Left lobe of liver (tissue), 2 donors: ENCODE results near the gene MYBBP1A. TPM values are rescaled to one million over a fixed set of nuclear protein-coding genes. Genes with fewer than 3 reads are reported as not detected.
A peak's percentile ranks its signal among the peaks of the same experiment; 100 is the strongest.

ENCODE experiments used
- ATAC-seq: fragments of 200-7000 bp; cut with Tn5 transposase; one replicate; pipeline ENCODE4 v1.9.1; 2020; ENCODE audit warnings: mild to moderate bottlenecking, moderate library complexity
- DNase-seq: peaks from one replicate; pipeline ENCODE4 v3.0.0-alpha.2; 2020; ENCODE audit warnings: low spot score
- total RNA-seq: library from RNA; stranded (reverse); gene quantifications from one replicate; pipeline ENCODE4 v1.2.1, GENCODE V29; 2021
- donor health status: DM: no; HTN: no; CAD: no; lungs with moderate emphysema.
- donor health status: DM: no; HTN: yes; CAD: no.

MYBBP1A gene
- total RNA-seq, 1 donor from 2014 or later = 18.5 TPM

DNA sequence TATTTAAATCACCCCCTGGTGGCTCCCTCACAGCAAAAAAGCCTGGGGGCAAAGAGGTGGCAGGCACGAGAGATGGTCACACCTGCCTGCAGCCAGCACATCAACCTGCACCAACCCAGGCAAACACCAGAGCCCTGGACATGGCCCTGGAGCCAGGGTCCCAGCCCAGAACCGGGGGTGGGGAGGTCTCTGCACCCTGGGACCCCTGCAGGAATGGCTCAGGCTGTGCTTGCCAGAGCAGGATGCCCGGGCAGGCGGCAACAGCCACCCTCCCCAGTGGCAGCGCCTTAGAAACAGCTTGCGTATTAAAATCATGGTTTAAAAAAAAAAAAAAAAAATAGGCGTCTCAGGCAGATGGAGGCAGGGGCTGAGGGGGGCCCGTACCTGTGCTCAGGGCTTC is 16.2 kb downstream of the MYBBP1A start:
- no peak for ATAC-seq
- DNase-seq = no peak

DNA sequence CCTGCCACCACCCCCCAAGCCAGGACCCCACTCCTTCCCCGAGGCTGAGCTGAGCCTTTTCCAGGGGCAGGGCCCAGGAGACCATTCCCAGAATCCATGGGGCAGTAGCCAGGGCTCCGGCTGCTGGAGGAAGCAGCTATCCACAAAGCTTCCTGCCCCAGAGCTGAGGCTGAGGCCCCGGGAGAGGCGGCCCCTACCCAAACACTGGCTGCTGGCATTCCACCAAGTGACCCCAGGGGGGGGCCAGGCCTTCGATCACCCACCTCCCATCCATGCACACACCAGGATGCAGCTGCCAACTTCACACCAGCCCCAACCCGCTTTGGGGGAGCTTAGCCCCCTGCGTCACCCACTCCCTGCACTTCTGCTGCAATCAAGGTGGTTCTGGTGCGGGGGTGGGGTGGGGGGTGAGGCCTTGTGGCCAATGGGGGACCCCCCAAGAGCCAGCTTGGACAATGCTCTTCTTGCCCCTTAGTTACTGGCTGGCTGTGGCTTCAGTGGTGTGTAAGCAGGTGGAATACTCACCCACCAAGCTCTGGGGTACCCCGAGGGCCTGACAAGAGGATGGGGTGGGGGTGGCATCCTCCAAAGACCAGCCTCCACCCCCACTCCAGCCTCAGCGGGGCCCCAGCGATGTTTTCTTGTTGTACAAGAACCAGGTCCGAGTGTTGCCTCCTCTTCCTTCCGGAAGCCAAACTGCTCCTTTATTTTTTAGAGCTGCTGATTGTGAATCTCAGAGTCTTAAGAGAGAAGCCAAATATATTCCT is 16.8 kb downstream of the MYBBP1A start:
- ATAC-seq (no peak), DNase-seq (no peak)

DNA sequence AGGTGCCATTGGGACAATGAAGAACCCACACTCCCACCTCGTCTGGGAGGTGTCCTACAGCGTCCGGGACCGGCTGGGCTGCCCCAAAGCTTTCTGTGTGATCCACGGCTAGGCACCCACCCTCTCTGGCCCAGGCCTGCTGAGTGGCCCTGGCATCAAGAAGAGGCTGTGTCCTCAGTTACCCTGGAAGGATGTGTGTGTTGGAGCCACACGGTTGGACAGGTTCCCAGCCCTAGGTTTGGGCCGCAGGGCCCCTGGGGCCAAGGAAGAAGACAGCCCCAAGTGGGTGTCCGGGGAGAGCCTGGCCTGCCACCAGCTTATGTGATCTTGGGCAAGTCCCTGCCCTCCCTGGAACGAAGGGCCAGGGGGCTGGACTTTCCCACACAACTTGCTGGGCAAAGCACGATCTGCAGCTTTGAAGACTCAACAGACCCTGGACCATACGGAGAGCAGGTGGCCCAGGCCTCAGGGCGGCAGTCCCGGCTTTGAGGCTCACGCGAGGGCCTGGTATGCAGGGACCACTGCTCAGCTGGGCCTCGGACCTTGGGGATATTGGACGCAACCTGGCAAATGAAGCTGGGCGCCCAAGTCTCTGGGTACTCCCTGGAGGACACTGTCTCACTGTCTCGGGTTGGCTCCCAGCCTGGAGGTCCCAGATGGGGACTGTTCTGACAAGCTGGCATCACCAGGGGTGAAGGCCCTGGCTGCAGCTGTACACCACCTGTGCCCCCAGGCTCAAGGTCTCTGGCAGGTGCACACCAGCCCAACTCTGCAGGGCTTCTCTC is 17.5 kb downstream of the MYBBP1A start:
- no peak for ATAC-seq
- no peak for DNase-seq

DNA sequence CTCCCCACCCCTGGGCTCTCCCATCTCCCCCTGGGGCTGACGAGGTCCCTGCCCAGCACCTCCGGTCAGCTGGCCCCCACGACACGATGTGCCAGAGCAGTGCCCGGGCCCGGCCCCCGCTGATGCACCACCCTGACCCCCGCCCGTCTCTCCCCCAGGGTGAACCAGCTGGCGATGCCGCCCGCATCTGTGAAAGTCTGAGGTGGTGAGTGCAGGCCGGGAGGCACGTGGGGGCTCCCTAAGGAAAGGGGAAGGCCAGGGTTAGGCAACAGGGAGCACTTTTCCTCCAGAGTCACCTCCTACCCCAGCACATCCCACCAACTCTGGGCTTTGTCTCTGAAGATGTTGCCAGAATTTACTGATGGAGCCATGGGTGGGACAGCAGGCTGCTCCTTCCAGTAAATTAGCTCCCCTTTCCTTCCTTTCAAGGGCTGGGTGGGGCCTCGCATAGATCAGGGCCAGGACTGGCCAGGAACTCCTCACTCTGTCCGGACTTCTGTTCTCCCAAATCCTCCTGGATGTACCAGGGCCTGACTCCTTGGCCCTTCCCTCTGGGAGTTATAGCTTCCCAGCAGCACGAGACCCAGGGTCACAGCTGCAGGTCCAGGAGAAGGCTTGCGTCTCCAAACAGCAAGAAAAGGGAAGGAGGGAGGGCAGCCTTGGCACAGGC is 18.3 kb downstream of the MYBBP1A start:
- DNase-seq (no peak), ATAC-seq (no peak)

DNA sequence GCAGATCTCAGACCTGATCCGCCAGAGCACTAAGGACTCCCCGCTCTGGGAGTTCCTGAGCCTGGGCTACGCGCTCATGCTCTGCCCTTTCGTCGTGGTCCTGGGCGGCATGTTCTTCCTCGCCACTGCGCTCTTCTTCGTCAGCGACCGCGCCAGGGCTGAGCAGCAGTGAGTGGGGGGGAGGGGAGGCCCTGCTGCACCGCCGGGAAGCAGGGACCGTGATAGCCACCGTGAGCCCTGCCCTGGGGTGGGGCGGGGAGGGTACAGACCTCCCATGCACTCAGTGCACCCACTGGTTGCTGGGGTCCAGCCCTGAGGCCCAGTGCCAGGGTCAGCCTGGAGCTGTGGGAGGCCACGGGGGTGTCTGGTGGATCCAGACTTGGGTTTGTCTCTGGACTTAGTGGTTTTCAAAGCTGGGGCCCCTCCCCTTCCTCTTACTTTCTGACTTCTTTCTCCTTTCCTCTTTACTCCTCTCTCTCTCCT is 18.9 kb downstream of the MYBBP1A start:
- DNase-seq (no peak), ATAC-seq (no peak)

DNA sequence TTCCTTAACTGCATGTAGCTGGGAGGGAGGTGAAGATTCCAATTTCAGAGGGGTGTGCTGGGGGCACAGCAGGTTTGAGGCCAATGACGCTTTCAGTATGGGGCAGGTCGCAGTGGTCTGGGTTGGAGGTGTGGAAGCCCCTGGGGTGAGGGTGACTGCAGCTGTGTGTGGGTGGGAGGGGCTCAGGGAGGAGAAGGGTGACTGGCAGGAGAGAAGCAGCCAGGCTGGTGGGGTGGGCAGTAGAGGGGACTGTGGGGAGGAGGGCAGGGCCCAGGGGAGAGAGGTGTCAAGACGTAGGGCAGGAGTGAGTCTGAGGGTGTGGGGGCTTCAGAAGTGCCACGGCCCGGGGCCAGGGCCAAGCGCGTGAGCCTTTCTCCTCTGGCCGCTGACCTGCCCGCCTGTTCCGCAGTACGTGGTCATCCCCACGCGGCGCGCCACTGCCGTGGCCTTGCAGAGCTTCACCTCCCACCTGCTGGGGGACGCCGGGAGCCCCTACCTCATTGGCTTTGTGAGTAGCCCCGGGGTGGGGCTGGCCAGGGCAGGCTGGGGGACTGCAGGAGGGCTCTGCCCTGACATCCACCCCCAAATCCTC is 19.4 kb downstream of the MYBBP1A start:
- no peak for DNase-seq
- ATAC-seq = no peak

DNA sequence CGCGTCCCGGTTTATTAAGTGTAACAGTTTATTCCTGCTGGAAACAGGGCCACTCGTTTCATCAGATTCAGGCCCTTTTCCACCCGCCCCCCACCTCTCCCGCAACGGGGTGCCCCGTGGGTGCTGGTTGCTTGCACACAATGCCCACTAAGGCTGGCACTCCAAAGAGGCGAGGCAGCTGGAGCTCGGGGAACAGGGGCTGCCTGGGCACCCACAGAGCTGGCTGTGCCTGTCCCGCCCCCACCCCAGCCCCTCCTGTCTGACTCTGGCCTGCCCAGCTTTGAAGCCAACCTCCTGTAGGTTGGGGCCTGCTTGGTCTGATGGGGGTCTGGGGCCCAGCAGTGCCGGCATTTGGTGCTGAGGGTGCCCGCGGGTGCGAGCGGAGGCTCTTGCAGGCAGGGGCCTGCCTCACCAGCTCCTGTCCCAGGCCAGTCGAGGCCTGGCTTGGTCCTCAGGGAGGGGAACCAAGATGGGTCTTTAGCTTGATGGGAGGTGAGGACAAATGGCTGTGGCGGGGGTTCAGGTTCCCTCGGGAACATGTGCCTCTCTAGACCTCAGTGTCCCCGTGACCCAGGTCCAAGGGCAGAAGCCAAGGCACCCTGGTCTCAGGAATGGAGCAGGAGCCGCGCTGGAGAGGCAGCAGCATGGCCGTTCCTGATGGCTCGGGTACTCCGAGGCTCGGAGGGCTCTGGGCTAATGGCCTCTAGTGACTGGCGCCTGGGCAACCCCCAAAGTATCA is 20.1 kb downstream of the MYBBP1A start:
- ATAC-seq = no peak

DNA sequence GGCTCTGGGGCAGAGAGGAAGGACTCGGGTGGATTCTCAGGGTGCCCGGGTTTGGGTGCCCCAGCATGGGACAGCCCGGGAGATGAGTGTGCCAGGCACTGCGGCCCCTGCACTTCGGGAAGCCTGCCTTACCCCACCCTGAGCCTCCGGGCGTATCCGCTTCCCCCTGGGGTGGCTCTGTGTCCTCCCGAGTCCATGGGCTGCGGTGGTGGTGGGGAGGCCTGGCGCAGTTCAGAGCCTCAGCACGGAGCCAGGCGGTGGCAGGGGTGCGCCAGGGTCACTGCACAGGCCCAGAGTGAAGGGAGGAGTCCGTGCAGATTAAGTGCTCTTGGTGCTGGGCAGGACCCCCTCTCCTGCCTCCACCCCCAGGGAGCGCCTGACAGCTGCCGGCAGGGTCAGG is 20.7 kb downstream of the MYBBP1A start:
- ATAC-seq = peak; percentile 20
- DNase-seq = no peak

More for the DNA sequence above, 20.1 kb downstream of the MYBBP1A start:
- DNase-seq = no peak

DNA sequence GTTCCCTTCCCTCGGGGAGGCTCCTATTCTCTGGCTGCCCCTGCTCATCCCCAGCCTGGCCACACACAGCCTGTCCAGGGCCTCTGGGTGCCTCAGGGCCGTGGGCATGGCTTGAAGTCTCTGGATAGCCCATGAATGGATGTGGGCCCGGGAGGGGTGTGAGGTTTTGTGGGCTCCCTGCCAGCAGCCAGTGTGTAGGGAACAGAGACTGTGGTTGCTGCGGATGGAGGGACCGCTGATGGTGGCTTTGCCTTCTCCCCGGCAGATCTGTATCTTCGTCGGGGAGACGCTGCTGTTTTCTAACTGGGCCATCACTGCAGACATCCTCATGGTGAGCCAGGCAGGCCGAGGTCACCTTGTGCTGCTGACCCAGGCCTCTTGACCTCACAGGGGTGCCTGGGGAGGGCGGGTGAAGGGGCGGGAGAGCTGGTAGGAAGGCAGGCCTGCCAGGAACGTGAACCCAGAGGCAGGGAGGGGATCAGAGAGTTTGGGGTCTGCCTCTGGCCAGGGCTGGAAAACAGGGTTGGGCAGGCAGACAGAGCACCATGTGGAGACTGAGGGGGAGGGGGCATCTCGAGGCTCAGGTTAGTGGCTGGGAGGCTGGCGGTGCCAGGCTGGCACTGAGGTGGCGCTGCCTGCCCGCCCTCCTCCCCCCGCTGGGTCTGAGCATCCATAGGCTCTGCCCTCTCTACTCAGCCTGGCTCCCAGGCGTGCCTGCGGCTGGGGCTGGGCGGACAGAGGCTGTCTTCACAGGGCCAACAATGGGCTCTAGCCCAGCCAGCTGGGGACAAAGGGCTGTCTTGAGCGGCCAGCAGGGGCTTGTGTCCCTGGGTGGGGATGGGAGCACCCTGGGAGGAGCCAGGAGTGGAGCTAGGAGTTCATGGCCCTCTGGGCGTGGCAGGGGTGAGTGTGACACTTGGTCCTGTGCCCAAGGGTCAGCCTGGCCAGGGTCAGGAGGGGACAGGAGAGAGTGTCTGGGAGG is 21.4 kb downstream of the MYBBP1A start:
- DNase-seq (peak; percentile 76), ATAC-seq (peak; percentile 69)

DNA sequence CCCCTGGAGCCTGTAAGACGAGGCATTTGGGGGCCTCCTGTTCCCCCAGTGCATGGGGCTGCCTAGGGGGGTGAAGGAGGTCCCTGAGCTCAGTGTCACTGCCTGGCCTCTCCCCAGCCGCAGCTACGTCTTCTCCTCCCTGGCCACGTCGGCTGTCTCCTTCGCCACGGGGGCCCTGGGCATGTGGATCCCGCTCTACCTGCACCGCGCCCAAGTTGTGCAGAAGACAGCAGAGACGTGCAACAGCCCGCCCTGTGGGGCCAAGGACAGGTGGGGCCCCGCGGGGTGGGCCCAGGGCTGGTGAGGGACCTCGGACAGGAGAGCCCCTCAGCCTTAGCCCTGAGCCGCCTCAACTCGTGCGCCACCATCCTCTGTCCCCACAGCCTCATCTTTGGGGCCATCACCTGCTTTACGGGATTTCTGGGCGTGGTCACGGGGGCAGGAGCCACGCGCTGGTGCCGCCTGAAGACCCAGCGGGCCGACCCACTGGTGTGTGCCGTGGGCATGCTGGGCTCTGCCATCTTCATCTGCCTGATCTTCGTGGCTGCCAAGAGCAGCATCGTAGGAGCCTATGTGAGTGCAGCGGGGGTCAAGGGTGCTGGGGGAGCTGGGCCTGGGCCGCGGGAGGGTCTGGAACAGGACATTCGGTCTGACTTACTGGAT is 22.2 kb downstream of the MYBBP1A start:
- DNase-seq = no peak
- ATAC-seq = no peak

DNA sequence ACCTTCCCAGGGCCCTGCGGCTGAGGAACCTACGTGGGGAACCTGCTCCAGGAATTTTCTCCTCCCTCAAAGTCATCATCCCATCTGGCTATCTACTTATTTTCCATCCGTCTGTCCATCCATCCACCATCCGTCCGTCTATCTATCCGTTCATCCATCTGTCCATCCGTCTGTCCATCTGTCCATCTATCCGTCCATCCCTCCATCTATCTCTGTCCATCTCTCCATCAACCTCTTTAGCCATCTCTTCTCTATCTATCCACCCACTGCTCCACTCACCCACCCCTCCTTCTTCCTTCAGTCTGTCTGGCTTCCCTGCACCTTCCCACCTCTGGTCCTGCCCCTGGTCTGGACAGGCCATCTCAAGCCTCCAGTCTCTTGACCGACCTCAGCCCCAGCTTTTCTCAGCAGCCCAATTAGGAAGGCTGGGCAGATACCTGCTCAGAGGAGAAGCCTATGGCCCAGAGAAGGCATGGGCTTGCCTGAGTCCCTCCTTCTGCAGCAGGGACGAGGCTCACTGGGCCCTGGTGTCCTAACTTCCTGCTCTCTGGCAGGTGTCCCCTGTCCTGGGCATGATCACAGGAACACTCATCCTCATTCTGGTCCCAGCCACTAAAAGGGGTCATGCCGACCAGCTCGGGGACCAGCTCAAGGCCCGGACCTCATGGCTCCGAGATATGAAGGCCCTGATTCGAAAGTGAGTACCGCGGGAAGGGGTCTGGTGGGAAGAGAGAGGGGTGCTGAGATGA is 23.0 kb downstream of the MYBBP1A start:
- ATAC-seq = no peak
- no peak for DNase-seq

DNA sequence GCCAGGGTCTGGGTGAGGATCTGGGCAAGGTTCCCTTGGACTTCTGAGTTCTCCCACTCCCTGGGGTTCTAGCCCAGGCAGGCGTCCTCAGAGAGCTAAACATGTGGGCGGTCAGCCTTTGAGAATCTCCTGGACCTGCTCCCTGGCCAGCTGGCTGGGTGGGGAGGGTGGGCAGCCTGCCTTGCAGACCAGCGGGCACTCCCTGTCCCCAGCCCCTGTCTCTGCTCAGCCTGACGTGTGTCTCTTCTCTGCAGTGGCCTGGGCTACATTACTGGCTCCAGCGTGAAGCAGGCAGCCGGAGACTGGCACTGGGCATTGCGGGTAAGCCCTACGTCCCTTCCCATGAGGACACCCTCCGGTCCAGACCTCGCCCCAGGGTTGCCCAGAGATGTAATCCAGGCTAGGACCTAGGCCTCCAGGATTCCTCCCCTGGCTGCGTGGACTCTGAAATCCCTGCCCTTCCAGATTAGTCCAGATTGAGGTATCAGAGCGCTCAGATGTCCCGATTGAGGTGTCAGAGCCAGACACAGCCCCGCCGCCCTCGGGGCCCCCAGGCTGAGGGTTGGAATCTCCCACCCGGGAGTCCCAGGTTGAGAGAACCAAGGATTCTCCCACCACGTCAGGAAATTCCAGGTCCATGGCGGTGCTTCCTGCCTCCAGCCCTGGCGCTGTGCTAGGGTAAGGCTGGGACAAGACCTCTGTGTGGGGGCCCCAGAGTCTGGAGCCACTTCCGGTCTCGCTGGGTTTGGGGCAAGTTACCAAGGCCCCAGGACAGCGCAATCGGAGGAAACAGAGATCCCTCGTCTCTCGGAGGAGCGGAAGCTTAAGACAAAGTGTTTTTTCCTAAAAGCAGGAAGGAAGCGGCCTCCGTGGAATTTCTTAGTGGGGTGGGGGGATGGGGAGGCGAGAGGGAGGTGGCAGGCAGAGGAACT is 24.1 kb downstream of the MYBBP1A start:
- DNase-seq (no peak), ATAC-seq (no peak)

DNA sequence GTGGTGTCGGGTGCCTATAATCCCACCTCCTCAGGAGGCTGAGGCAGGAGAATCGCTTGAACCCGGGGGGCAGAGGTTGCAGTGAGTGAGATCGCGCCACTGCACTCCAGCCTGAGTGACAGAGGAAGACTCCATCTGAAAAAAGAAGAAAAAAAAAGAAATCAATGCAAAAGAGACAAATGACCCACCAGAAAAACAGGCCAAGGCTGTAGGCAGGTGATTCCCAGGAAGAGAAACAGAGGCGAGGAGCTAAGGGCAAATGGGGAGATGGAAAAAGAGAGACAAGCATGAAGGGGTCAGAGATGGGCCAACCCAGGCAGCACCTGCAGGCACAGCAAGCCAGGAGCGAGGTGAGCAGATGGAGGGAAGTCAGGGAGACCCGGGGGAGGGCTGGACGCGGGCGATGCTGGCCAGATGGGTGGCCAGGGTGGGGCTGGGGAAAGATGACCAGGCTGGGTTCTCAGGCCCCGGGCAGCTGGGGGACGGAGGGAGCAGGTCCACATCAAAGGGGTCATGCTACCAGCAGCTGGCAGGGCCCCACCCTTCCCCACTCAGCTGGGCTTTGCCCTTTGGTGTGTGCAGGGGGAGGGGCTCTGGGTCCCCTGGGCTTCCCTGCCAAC is 25.5 kb downstream of the MYBBP1A start:
- no peak for DNase-seq

DNA sequence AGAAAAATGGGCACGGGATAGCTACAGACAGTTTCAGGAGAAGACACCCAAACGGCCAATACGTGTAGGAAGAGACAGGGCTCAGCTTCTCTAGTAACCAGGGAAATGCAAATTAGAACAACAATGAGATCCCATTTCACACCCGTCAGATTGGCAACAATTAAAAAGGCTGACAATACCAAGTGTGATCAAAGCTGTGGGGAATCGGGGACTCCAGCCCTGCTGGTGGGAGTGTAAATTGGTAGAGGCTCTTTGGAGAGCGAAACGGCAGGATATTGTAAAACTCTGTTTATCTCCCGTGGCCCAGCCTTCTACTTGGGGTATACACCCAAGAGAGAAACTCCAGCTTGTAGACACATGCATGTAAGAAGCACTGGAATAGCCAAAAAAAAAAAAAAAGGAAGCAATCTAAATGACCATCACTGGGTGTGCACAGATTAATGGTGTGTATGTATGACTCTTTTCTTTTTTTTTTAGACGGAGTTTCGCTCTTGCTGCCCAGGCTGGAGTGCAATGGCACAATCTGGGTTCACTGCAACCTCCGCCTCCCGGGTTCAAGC is 27.5 kb downstream of the MYBBP1A start:
- no peak for ATAC-seq

More for the DNA sequence above, 25.5 kb downstream of the MYBBP1A start:
- no peak for ATAC-seq

DNA sequence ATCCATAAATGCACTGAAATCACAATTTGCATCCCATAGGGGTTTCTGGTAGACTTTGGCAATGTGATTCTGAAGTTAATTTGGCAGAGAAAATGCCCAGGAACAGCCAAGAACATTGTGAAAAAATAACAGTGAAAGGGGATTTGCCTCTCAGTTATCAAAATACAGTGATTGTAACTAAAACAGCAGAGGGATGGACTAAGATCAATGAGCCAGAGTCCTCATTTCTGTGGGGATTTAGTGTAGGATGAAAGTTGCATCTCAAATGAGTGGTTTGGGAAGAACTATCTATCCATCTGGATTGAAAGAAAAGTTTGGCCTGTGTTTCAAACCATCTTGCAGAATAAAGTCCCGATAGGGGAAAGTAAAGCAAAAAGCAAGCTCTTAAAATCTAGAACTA is 28.1 kb downstream of the MYBBP1A start:
- DNase-seq (no peak), ATAC-seq (no peak)

More for the DNA sequence above, 27.5 kb downstream of the MYBBP1A start:
- no peak for DNase-seq
